Suprapubic skin (tissue), 4 donors: Measurements from ENCODE around the gene ROR2. TPM values are rescaled to one million over a fixed set of nuclear protein-coding genes. Genes with fewer than 3 reads are reported as not detected.

Experiments used
- DNase-seq, 2 donors: peaks; one replicate each; pipeline ENCODE4 v3.0.0-alpha.2; 2019; ENCODE audit warnings: low spot score in 2 of 2
- H3K27ac ChIP-seq: fragments of 200-600 bp; sonication (generic); one replicate; pipeline ENCODE4 v1.5.1; 2019
- H3K27me3 ChIP-seq: fragments of 200-600 bp; sonication (generic); one replicate; pipeline ENCODE4 v1.5.1; 2019
- H3K36me3 ChIP-seq: fragments of 200-600 bp; sonication (generic); one replicate; pipeline ENCODE4 v1.5.1; 2019
- H3K4me1 ChIP-seq: fragments of 200-600 bp; sonication (generic); one replicate; pipeline ENCODE4 v1.5.1; 2019
- H3K4me3 ChIP-seq: fragments of 200-600 bp; sonication (generic); one replicate; pipeline ENCODE4 v1.5.1; 2019; ENCODE audit warnings: mild to moderate bottlenecking
- H3K9me3 ChIP-seq: fragments of 200-600 bp; sonication (generic); one replicate; pipeline ENCODE4 v1.5.1; 2019
- EP300 ChIP-seq: sonication (generic); formaldehyde crosslinking; IDR thresholded peaks from one replicate; pipeline ENCODE4 v1.6.1; 2017; ENCODE audit warnings: antibody characterized with exemption
- POLR2A ChIP-seq, 2 donors: fragments of 450-650 bp; IDR thresholded peaks; one replicate each; pipeline ENCODE4 v1.6.1; 2017; ENCODE audit warnings: antibody characterized with exemption in 2 of 2, mild to moderate bottlenecking in 2 of 2, moderate library complexity in 2 of 2
- POLR2AphosphoS5 ChIP-seq, 3 donors: sonication (generic); formaldehyde crosslinking; IDR thresholded peaks; one replicate each; pipeline ENCODE4 v1.6.1; 2017; ENCODE audit warnings: antibody characterized with exemption in 3 of 3
- WGBS: methylation state at CpG from one replicate; pipeline ENCODE4 v1.1.5; 2018; 5-methylcytosine and 5-hydroxymethylcytosine counted together
- total RNA-seq, 4 donors: library from RNA; depleted of rRNA; stranded (reverse); fragments of >200 nt; gene quantifications; one replicate each; pipeline ENCODE4 v1.1.0, GENCODE V29; 2016
- TF ChIP-seq, protein P1 (sequence below), 2 donors: fragments of 200-600 bp in 1 of 2; fragments of 450-650 bp in 1 of 2; sonication (generic) in 1 of 2; IDR thresholded peaks; one replicate each; pipeline ENCODE4 v1.5.1; 2016 to 2019; ENCODE audit warnings: antibody characterized with exemption in 2 of 2, mild to moderate bottlenecking in 1 of 2, moderate library complexity in 1 of 2

ROR2 gene
- total RNA-seq, 4 donors from 2014 or later, result 3.3 to 7.3 (median 5.0) TPM

DNA sequence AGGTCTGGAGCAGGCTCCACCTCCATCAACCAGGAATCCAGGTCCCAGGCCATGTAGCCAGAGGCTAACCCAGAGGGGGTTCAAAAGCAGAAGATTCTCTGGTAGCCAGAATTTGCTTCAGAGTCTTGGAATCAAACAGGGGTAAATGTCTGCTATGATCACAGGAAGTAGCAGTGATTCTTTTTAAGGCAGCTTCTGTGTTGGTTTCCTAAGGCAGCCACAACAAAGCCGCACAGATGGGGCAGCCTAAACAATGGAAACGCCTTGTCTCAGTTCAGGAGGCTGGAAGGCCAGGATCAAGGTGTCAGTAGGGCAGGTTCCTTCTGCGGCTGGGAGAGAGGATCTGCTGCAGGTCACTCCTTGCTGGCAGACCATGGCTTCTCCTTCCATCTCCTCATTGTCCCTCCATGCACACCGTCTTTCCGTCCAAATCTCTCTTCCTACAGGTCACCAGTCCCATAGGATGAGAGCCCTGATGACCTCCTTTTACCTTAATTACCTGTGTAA is 167.3 kb downstream of the ROR2 start:
- WGBS, result 84% methylated on average over 5 of the region's 5 CpGs
- Histone ChIP-seq H3K36me3 (no peaks in the 10 kb centered on the region), H3K4me1 (peaks cover 3% of the 10 kb centered on the region), H3K27ac (no peak overlapping the region), H3K27me3 (no peaks in the 10 kb centered on the region), H3K4me3 (no peak overlapping the region), H3K9me3 (no peaks in the 10 kb centered on the region)
- DNase-seq, result no peak
- TF ChIP-seq EP300 (no peak), POLR2A (IDR thresholded peaks at IDR 0.05) (no peak)

DNA sequence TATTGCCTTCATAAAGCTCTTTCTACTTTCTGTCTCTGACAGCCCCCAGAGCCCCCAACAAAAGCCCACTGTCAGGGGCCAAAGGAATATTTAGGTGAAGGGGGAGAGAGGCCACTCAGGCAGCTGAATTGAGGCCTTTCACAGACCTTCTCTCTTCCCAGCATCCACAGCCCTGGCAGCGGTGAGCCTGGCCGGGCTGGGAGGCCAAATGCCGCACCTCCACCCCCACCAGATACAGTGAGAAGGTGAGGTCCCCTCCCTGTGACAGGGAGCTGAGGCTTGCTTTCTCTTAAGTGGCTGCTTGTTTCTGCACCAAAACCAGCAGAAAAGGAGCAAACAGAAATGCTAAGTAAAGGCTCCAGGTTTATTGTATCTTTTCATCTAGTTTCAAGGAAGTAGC is 168.1 kb downstream of the ROR2 start:
- Histone ChIP-seq H3K36me3 (no peaks in the 10 kb centered on the region), H3K4me3 (no peak overlapping the region), H3K9me3 (no peaks in the 10 kb centered on the region), H3K27me3 (no peaks in the 10 kb centered on the region), H3K4me1 (peaks cover 3% of the 10 kb centered on the region), H3K27ac (no peak overlapping the region)
- WGBS, result 86% methylated on average over 3 of the region's 3 CpGs
- TF ChIP-seq, protein P1, sequence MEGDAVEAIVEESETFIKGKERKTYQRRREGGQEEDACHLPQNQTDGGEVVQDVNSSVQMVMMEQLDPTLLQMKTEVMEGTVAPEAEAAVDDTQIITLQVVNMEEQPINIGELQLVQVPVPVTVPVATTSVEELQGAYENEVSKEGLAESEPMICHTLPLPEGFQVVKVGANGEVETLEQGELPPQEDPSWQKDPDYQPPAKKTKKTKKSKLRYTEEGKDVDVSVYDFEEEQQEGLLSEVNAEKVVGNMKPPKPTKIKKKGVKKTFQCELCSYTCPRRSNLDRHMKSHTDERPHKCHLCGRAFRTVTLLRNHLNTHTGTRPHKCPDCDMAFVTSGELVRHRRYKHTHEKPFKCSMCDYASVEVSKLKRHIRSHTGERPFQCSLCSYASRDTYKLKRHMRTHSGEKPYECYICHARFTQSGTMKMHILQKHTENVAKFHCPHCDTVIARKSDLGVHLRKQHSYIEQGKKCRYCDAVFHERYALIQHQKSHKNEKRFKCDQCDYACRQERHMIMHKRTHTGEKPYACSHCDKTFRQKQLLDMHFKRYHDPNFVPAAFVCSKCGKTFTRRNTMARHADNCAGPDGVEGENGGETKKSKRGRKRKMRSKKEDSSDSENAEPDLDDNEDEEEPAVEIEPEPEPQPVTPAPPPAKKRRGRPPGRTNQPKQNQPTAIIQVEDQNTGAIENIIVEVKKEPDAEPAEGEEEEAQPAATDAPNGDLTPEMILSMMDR (IDR thresholded peaks at IDR 0.05), result no peak
- TF ChIP-seq EP300 (no peak), POLR2A (IDR thresholded peaks at IDR 0.05) (no peak), POLR2AphosphoS5 (IDR thresholded peaks at IDR 0.05) (no peak)
- DNase-seq, result no peak

DNA sequence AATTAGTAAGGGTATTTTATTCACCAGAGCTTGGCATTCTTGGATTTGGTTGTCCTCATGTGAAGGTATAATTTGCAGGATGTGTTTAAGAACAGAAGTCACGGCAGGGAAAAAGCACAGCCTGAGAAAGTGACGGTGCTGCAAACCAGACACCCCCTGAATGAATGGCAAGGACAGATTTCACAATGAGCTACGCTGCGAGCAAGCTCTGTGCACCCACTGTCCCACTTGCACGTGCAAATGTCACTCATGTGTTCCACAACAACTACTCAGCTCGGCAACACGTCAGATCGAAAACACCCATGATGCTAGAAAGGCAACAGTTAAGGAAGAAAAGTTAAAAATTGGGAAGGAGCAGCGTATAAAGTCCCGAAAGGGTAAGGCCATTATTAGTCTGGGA is 168.9 kb downstream of the ROR2 start:
- Histone ChIP-seq H3K27ac (no peak overlapping the region), H3K4me3 (no peak overlapping the region), H3K9me3 (no peaks in the 10 kb centered on the region), H3K27me3 (no peaks in the 10 kb centered on the region), H3K36me3 (no peaks in the 10 kb centered on the region), H3K4me1 (peaks cover 3% of the 10 kb centered on the region)
- TF ChIP-seq, protein P1 (IDR thresholded peaks at IDR 0.05), result no peak
- TF ChIP-seq POLR2AphosphoS5 (IDR thresholded peaks at IDR 0.05), result no peak
- TF ChIP-seq POLR2A (IDR thresholded peaks at IDR 0.05), result no peak
- TF ChIP-seq EP300, result no peak
- 87% methylated on average over 10 of the region's 10 CpGs for WGBS
- no peak for DNase-seq

DNA sequence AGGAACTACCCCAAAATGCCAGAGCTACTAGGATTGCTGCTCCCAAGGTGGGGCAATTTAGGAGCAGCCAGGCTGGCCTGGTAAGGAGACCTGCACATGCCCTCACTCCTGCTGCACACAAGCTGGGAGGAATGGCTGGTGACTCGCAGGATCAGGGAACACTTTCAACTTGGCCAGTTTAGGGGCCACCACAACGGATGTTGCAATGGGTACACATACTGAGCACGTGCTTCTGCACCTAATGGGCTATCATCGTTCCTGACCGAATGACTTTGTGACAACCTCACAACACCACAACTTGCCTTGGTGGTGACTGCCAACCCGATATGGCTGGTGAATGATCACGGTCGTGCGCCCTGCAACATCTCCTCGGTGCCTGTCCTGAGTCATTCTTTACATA is 172.0 kb downstream of the ROR2 start:
- TF ChIP-seq, protein P1 (IDR thresholded peaks at IDR 0.05), result no peak
- TF ChIP-seq POLR2AphosphoS5 (IDR thresholded peaks at IDR 0.05), result no peak
- TF ChIP-seq EP300, result no peak
- no peak for TF ChIP-seq POLR2A (IDR thresholded peaks at IDR 0.05)

DNA sequence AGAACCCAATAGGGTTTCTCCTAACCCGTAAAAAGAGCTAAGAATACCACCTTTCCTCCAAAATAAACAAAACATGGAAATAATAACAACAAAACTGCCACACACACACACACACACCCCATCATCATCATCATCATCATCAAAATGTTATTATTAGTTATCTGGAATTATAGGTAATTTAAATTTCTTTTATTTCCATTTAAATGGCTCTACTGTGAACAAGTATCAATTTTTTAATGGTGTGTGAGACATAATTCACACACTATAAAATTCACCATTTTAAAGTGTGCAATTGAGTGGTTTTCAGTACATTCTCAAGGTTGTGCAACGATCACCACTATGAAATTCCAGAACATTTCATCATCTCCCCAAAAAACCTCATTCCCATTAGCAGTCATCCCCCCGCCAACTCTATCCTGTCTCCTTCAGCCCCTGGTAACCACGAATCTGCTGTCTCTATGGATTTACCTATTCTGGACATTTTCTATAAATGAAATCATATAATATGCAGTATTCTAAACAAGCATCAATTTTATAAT is 172.7 kb downstream of the ROR2 start:
- Histone ChIP-seq H3K27me3 (no peaks in the 10 kb centered on the region), H3K27ac (no peak overlapping the region)

More for the DNA sequence above, 172.0 kb downstream of the ROR2 start:
- no peaks in the 10 kb centered on the region for H3K36me3 ChIP-seq
- WGBS, result 93% methylated on average over 10 of the region's 10 CpGs
- H3K27me3 ChIP-seq, result no peaks in the 10 kb centered on the region
- no peak for DNase-seq
- H3K4me1 ChIP-seq, result no peaks in the 10 kb centered on the region
- H3K9me3 ChIP-seq, result no peaks in the 10 kb centered on the region
- no peak overlapping the region for H3K27ac ChIP-seq
- H3K4me3 ChIP-seq, result no peak overlapping the region

More for the DNA sequence above, 172.7 kb downstream of the ROR2 start:
- DNase-seq, result no peak
- Histone ChIP-seq H3K4me1 (no peaks in the 10 kb centered on the region), H3K36me3 (no peaks in the 10 kb centered on the region), H3K9me3 (no peaks in the 10 kb centered on the region), H3K4me3 (no peak overlapping the region)
- WGBS, result 71% methylated on average over 4 of the region's 4 CpGs
- TF ChIP-seq, protein P1 (IDR thresholded peaks at IDR 0.05), result no peak
- TF ChIP-seq EP300, result no peak
- no peak for TF ChIP-seq POLR2AphosphoS5 (IDR thresholded peaks at IDR 0.05)
- no peak for TF ChIP-seq POLR2A (IDR thresholded peaks at IDR 0.05)
